ENCODE measurements around the gene TMPRSS13.
A peak's percentile ranks its signal among the peaks of the same experiment; 100 is the strongest.

The TMPRSS13 gene

GRCh38 chr11:117875382-117876058 lies 53.7 kb downstream of the TMPRSS13 start:
- TF ChIP-seq CTCF (IDR thresholded peaks at IDR 0.05; ENCODE audit: borderline replicate concordance, extremely low read depth, low read length, poor library complexity, severe bottlenecking) = peak; percentile 23
- no peak for TF ChIP-seq EZH2 (IDR thresholded peaks at IDR 0.05; ENCODE audit: borderline replicate concordance, low read depth, low read length, severe bottlenecking)
- H3K9me3 ChIP-seq (ENCODE audit: insufficient read depth, low read length, severe bottlenecking) = no peaks in the 10 kb centered on the region
- ATAC-seq (ENCODE audit: insufficient read depth, low read depth) (peak; percentile 68), DNase-seq (peak; percentile 72)
- H3K27me3 ChIP-seq (ENCODE audit: insufficient read depth, low read length, poor library complexity) = no peaks in the 10 kb centered on the region
- peaks cover 52% of the 10 kb centered on the region for H3K4me1 ChIP-seq (ENCODE audit: insufficient read depth, low read length)
- H4K20me1 ChIP-seq (ENCODE audit: insufficient read depth, low read length) = peaks cover 47% of the 10 kb centered on the region
- peak overlapping the region; percentile 79 for H3K9ac ChIP-seq (ENCODE audit: low read depth, low read length)
- peak overlapping the region; percentile 53 to 90 for H3K4me3 ChIP-seq (ENCODE audit: low read depth in 1 of 2, low read length in 2 of 2)
- peak overlapping the region; percentile 78 for H2AFZ ChIP-seq (ENCODE audit: low read depth, low read length)
- H3K27ac ChIP-seq (ENCODE audit: low read length) = peak overlapping the region; percentile 70
- H3K36me3 ChIP-seq (ENCODE audit: insufficient read depth, low read length) = peaks cover 15% of the 10 kb centered on the region
- peak overlapping the region; percentile 90 for H3K4me2 ChIP-seq (ENCODE audit: insufficient read depth, low read length)
- H3K79me2 ChIP-seq (ENCODE audit: insufficient read depth, low read length) = peaks cover 59% of the 10 kb centered on the region

- Histone ChIP-seq H3K79me2 (ENCODE audit: insufficient read depth, low read length) (peaks cover 64% of the 10 kb centered on the region), H3K4me2 (ENCODE audit: insufficient read depth, low read length) (peak overlapping the region; percentile 90), H4K20me1 (ENCODE audit: insufficient read depth, low read length) (peaks cover 53% of the 10 kb centered on the region), H2AFZ (ENCODE audit: low read depth, low read length) (0 out of 2 replicates have a peak overlapping the region, but pooled peaks have one; percentile 78), H3K4me3 (ENCODE audit: low read depth in 1 of 2, low read length in 2 of 2) (peak overlapping the region; percentile 53 to 90; a peak in 3 of 4 replicates), H3K27me3 (ENCODE audit: insufficient read depth, low read length, poor library complexity) (no peaks in the 10 kb centered on the region), H3K9me3 (ENCODE audit: insufficient read depth, low read length, severe bottlenecking) (no peaks in the 10 kb centered on the region), H3K36me3 (ENCODE audit: insufficient read depth, low read length) (peaks cover 15% of the 10 kb centered on the region), H3K9ac (ENCODE audit: low read depth, low read length) (peak overlapping the region; percentile 79), H3K27ac (ENCODE audit: low read length) (peak overlapping the region; percentile 70), H3K4me1 (ENCODE audit: insufficient read depth, low read length) (peaks cover 58% of the 10 kb centered on the region)
- ATAC-seq (ENCODE audit: insufficient read depth, low read depth) = peak; percentile 1; the same call in 2 of the 3 replicates
- TF ChIP-seq EZH2 (IDR thresholded peaks at IDR 0.05; ENCODE audit: borderline replicate concordance, low read depth, low read length, severe bottlenecking) = no peak
- TF ChIP-seq CTCF (IDR thresholded peaks at IDR 0.05; ENCODE audit: borderline replicate concordance, extremely low read depth, low read length, poor library complexity, severe bottlenecking) = no peak
- DNase-seq = no peak
Observed at GRCh38 chr11:117874910-117875381, 54.3 kb downstream of the TMPRSS13 start.

- peak overlapping the region in 1 of 2 experiments; percentile 90; a peak in 2 of 4 replicates for H3K4me3 ChIP-seq (ENCODE audit: low read depth in 1 of 2, low read length in 2 of 2)
- DNase-seq (no peak), ATAC-seq (ENCODE audit: insufficient read depth, low read depth) (no peak)
- peaks cover 70% of the 10 kb centered on the region for H3K79me2 ChIP-seq (ENCODE audit: insufficient read depth, low read length)
- H4K20me1 ChIP-seq (ENCODE audit: insufficient read depth, low read length) = peaks cover 58% of the 10 kb centered on the region
- H3K4me2 ChIP-seq (ENCODE audit: insufficient read depth, low read length) = peak overlapping the region; percentile 90
- peaks cover 15% of the 10 kb centered on the region for H3K36me3 ChIP-seq (ENCODE audit: insufficient read depth, low read length)
- H3K27ac ChIP-seq (ENCODE audit: low read length) = peak overlapping the region; percentile 70
- H2AFZ ChIP-seq (ENCODE audit: low read depth, low read length) = no peak overlapping the region
- H3K9ac ChIP-seq (ENCODE audit: low read depth, low read length) = peak overlapping the region; percentile 79
- no peaks in the 10 kb centered on the region for H3K27me3 ChIP-seq (ENCODE audit: insufficient read depth, low read length, poor library complexity)
- TF ChIP-seq CTCF (IDR thresholded peaks at IDR 0.05; ENCODE audit: borderline replicate concordance, extremely low read depth, low read length, poor library complexity, severe bottlenecking) (no peak), EZH2 (IDR thresholded peaks at IDR 0.05; ENCODE audit: borderline replicate concordance, low read depth, low read length, severe bottlenecking) (no peak)
- peaks cover 61% of the 10 kb centered on the region for H3K4me1 ChIP-seq (ENCODE audit: insufficient read depth, low read length)
- H3K9me3 ChIP-seq (ENCODE audit: insufficient read depth, low read length, severe bottlenecking) = no peaks in the 10 kb centered on the region
Observed at GRCh38 chr11:117874253-117874909, 54.8 kb downstream of the TMPRSS13 start.
